SK-N-SH treated with all-trans-retinoic acid at 6 μM for 48 hours (cell line): ENCODE data around the gene CCR3.

Experiments used
- ATAC-seq: fragments of 200-7000 bp; cut with Tn5 transposase; 3 replicates; pipeline ENCODE4 v1.9.1; 2020; ENCODE audit warnings: mild to moderate bottlenecking, moderate library complexity
- BACH2 ChIP-seq: fragments of 250-450 bp; sonication (Bioruptor Pico); IDR thresholded peaks from 2 replicates; pipeline ENCODE4 v1.9.0; 2021; ENCODE audit warnings: mild to moderate bottlenecking, borderline replicate concordance
- CSDC2 ChIP-seq: fragments of 250-450 bp; sonication (Bioruptor Pico); IDR thresholded peaks from 2 replicates; pipeline ENCODE4 v1.5.0; 2020; ENCODE audit warnings: mild to moderate bottlenecking, moderate library complexity
- GLIS3 ChIP-seq: fragments of 250-450 bp; sonication (Bioruptor Pico); IDR thresholded peaks from 2 replicates; pipeline ENCODE4 v1.5.0; 2020; ENCODE audit warnings: mild to moderate bottlenecking, moderate library complexity
- ISL1 ChIP-seq: fragments of 250-450 bp; sonication (Bioruptor Pico); IDR thresholded peaks from 2 replicates; pipeline ENCODE4 v2.1.2; 2022; ENCODE audit warnings: mild to moderate bottlenecking, moderate library complexity
- OSR1 ChIP-seq: fragments of 250-450 bp; sonication (Bioruptor Pico); IDR thresholded peaks from 2 replicates; pipeline ENCODE4 v1.8.0; 2022; ENCODE audit warnings: moderate library complexity, mild to moderate bottlenecking, inconsistent platforms
- PPARA ChIP-seq: fragments of 250-450 bp; sonication (Bioruptor Pico); IDR thresholded peaks from 2 replicates; pipeline ENCODE4 v1.5.0; 2020; ENCODE audit warnings: mild to moderate bottlenecking, borderline replicate concordance
- RARB ChIP-seq: fragments of 250-450 bp; sonication (Bioruptor Pico); IDR thresholded peaks from 2 replicates; pipeline ENCODE4 v1.8.0; 2021; ENCODE audit warnings: mild to moderate bottlenecking, moderate library complexity
- SNAI2 ChIP-seq: fragments of 250-450 bp; sonication (Bioruptor Pico); IDR thresholded peaks from 2 replicates; pipeline ENCODE4 v1.5.0; 2020; ENCODE audit warnings: mild to moderate bottlenecking, moderate library complexity
- TCF4 ChIP-seq: fragments of 250-450 bp; sonication (Bioruptor Pico); IDR thresholded peaks from 2 replicates; pipeline ENCODE4 v1.8.0; 2021; ENCODE audit warnings: mild to moderate bottlenecking, moderate library complexity, borderline replicate concordance
- TOX ChIP-seq: fragments of 250-450 bp; sonication (Bioruptor Pico); IDR thresholded peaks from 2 replicates; pipeline ENCODE4 v1.8.0; 2021; ENCODE audit warnings: mild to moderate bottlenecking, moderate library complexity, borderline replicate concordance
- ZC3H10 ChIP-seq: fragments of 250-450 bp; sonication (Bioruptor Pico); IDR thresholded peaks from 2 replicates; pipeline ENCODE4 v1.5.1; 2021; ENCODE audit warnings: mild to moderate bottlenecking, moderate library complexity
- ZFP3 ChIP-seq: fragments of 250-450 bp; sonication (Bioruptor Pico); IDR thresholded peaks from 2 replicates; pipeline ENCODE4 v1.5.0; 2020; ENCODE audit warnings: mild to moderate bottlenecking, moderate library complexity
- ZFP30 ChIP-seq: fragments of 450-650 bp; formaldehyde crosslinking; IDR thresholded peaks from 2 replicates; pipeline ENCODE4 v1.5.0; 2022; ENCODE audit warnings: mild to moderate bottlenecking, moderate library complexity
- ZNF70 ChIP-seq: fragments of 450-650 bp; formaldehyde crosslinking; IDR thresholded peaks from 2 replicates; pipeline ENCODE4 v1.5.0; 2020; ENCODE audit warnings: mild to moderate bottlenecking, moderate library complexity
- ZNF8 ChIP-seq: fragments of 450-650 bp; formaldehyde crosslinking; IDR thresholded peaks from 2 replicates; pipeline ENCODE4 v1.5.0; 2020; ENCODE audit warnings: mild to moderate bottlenecking, moderate library complexity
- TF ChIP-seq, protein P1 (sequence below): fragments of 250-450 bp; sonication (Bioruptor Pico); IDR thresholded peaks from 2 replicates; pipeline ENCODE4 v1.5.1; 2021; ENCODE audit warnings: mild to moderate bottlenecking, moderate library complexity
- TF ChIP-seq, protein P2 (sequence below): fragments of 250-450 bp; sonication (Bioruptor Pico); IDR thresholded peaks from 2 replicates; pipeline ENCODE4 v1.8.0; 2020; ENCODE audit warnings: mild to moderate bottlenecking, moderate library complexity, borderline replicate concordance
- TF ChIP-seq, protein P3 (sequence below): fragments of 250-450 bp; sonication (Bioruptor Pico); IDR thresholded peaks from 2 replicates; pipeline ENCODE4 v1.8.0; 2021; ENCODE audit warnings: low read depth, mild to moderate bottlenecking, moderate library complexity, borderline replicate concordance
- TF ChIP-seq, protein P4 (sequence below): fragments of 250-450 bp; sonication (Bioruptor Pico); IDR thresholded peaks from 2 replicates; pipeline ENCODE4 v1.5.0; 2020; ENCODE audit warnings: mild to moderate bottlenecking, moderate library complexity

Gene CCR3

DNA sequence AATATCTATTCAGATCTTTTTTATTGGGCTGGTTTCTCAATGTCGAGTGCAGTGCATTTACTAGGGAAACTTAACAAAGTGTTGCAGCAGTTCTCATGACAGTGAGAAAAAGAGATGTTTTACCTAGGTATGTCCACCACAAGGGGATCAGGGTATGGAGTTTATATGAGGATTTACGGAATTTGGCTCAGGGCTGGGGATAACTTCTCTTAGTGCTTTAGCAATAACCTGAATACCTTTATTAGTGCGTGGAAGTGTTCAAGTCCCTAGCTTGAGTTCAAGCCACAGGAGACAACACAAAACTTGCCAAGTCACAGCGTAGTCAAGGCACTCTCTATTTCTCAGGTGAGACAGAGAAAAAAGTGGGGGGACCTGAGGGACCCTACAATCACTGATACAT lies 3.9 kb upstream of the CCR3 start:
- ATAC-seq = no peak
- TF ChIP-seq GLIS3 (CRISPR knock-in tag) = no peak
- TF ChIP-seq TOX (CRISPR knock-in tag) = no peak

DNA sequence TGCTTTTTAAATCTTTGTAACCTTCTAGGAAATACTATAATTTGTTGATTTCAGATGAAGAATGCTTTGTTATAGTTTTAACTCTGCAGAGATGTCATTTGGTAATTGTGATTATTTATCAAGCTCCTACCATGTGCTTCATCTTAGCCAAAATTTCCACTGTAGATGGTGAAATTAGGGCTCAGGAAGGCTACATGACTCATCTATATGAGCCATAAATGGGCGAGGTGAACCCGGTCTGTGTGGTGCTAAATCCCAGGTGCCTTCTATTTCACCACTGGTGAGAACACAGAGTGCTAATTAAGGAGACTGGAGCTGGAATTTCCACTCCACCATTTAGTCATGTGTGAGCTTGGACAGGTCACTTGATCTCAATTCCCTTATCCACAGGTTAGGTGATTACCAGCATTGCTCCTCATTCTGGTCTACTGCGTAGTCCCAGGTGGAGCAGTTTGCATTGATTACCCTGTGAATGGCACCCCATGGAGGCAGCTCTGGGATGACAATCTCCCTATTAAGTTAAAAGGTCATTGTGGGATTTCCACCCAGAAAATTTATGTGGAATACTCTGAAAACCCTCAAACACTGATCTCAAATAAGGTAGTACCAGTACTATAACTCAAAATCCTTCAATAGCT lies 2.8 kb upstream of the CCR3 start:
- ATAC-seq = no peak
- TF ChIP-seq TCF4 (CRISPR knock-in tag) (no peak), CSDC2 (CRISPR knock-in tag) (no peak), RARB (CRISPR knock-in tag) (no peak), PPARA (CRISPR knock-in tag) (no peak), OSR1 (CRISPR knock-in tag) (no peak), BACH2 (no peak), ZFP3 (CRISPR knock-in tag) (no peak), GLIS3 (CRISPR knock-in tag) (no peak), ZC3H10 (CRISPR knock-in tag) (no peak), ZNF8 (CRISPR knock-in tag) (no peak), ZNF70 (CRISPR knock-in tag) (no peak), ISL1 (no peak), ZFP30 (CRISPR knock-in tag) (no peak), SNAI2 (CRISPR knock-in tag) (no peak)
- TF ChIP-seq, protein P1, sequence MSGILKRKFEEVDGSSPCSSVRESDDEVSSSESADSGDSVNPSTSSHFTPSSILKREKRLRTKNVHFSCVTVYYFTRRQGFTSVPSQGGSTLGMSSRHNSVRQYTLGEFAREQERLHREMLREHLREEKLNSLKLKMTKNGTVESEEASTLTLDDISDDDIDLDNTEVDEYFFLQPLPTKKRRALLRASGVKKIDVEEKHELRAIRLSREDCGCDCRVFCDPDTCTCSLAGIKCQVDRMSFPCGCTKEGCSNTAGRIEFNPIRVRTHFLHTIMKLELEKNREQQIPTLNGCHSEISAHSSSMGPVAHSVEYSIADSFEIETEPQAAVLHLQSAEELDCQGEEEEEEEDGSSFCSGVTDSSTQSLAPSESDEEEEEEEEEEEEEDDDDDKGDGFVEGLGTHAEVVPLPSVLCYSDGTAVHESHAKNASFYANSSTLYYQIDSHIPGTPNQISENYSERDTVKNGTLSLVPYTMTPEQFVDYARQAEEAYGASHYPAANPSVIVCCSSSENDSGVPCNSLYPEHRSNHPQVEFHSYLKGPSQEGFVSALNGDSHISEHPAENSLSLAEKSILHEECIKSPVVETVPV (CRISPR knock-in tag) = no peak
- TF ChIP-seq, protein P2, sequence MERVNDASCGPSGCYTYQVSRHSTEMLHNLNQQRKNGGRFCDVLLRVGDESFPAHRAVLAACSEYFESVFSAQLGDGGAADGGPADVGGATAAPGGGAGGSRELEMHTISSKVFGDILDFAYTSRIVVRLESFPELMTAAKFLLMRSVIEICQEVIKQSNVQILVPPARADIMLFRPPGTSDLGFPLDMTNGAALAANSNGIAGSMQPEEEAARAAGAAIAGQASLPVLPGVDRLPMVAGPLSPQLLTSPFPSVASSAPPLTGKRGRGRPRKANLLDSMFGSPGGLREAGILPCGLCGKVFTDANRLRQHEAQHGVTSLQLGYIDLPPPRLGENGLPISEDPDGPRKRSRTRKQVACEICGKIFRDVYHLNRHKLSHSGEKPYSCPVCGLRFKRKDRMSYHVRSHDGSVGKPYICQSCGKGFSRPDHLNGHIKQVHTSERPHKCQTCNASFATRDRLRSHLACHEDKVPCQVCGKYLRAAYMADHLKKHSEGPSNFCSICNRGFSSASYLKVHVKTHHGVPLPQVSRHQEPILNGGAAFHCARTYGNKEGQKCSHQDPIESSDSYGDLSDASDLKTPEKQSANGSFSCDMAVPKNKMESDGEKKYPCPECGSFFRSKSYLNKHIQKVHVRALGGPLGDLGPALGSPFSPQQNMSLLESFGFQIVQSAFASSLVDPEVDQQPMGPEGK (CRISPR knock-in tag) = no peak
- TF ChIP-seq, protein P3, sequence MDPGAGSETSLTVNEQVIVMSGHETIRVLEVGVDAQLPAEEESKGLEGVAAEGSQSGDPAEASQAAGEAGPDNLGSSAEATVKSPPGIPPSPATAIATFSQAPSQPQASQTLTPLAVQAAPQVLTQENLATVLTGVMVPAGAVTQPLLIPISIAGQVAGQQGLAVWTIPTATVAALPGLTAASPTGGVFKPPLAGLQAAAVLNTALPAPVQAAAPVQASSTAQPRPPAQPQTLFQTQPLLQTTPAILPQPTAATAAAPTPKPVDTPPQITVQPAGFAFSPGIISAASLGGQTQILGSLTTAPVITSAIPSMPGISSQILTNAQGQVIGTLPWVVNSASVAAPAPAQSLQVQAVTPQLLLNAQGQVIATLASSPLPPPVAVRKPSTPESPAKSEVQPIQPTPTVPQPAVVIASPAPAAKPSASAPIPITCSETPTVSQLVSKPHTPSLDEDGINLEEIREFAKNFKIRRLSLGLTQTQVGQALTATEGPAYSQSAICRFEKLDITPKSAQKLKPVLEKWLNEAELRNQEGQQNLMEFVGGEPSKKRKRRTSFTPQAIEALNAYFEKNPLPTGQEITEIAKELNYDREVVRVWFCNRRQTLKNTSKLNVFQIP = no peak

DNA sequence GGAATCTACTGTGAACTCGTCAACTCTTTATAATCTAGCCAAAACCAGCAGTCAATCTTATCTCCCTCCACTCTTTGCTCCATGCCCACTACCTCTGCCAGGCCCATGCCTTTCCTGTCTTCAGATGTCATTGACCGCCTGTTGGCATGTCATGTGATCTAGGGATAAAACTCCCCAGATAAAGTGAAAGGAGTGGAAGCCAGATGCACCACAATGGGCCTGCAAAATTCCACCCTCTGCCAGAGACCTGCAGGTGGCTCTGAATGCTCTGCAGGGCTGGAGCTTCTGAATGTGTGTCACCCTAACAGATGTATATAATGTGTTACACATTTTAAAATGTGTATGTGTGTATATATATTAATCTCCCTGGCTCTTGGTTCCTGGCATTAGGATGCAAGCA lies 2.3 kb upstream of the CCR3 start:
- ATAC-seq = no peak
- TF ChIP-seq ZFP30 (CRISPR knock-in tag) (no peak), BACH2 (no peak), RARB (CRISPR knock-in tag) (no peak)

DNA sequence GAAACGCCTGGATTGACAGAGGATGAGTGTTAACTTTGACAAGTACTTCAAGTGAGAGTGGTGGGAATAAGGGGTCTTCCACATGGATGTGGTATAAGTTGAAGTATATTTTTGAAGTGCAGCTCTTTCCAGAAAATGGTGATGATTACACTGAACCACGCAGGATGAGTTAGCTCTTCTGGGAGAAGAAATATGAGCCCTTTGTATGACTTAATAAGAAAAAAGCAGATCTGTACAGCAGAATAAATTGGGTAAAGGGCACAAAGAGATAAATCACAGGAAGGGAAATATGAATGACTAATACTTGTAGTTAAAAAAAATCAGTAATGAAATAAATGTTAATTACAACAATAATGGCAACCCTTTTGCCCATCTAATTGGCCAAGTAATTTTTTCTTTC lies 1.3 kb downstream of the CCR3 start:
- TF ChIP-seq CSDC2 (CRISPR knock-in tag) (no peak), SNAI2 (CRISPR knock-in tag) (no peak), PPARA (CRISPR knock-in tag) (no peak), OSR1 (CRISPR knock-in tag) (no peak), GLIS3 (CRISPR knock-in tag) (no peak)
- TF ChIP-seq, protein P4, sequence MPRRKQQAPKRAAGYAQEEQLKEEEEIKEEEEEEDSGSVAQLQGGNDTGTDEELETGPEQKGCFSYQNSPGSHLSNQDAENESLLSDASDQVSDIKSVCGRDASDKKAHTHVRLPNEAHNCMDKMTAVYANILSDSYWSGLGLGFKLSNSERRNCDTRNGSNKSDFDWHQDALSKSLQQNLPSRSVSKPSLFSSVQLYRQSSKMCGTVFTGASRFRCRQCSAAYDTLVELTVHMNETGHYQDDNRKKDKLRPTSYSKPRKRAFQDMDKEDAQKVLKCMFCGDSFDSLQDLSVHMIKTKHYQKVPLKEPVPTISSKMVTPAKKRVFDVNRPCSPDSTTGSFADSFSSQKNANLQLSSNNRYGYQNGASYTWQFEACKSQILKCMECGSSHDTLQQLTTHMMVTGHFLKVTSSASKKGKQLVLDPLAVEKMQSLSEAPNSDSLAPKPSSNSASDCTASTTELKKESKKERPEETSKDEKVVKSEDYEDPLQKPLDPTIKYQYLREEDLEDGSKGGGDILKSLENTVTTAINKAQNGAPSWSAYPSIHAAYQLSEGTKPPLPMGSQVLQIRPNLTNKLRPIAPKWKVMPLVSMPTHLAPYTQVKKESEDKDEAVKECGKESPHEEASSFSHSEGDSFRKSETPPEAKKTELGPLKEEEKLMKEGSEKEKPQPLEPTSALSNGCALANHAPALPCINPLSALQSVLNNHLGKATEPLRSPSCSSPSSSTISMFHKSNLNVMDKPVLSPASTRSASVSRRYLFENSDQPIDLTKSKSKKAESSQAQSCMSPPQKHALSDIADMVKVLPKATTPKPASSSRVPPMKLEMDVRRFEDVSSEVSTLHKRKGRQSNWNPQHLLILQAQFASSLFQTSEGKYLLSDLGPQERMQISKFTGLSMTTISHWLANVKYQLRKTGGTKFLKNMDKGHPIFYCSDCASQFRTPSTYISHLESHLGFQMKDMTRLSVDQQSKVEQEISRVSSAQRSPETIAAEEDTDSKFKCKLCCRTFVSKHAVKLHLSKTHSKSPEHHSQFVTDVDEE (CRISPR knock-in tag) = no peak
- no peak for ATAC-seq

DNA sequence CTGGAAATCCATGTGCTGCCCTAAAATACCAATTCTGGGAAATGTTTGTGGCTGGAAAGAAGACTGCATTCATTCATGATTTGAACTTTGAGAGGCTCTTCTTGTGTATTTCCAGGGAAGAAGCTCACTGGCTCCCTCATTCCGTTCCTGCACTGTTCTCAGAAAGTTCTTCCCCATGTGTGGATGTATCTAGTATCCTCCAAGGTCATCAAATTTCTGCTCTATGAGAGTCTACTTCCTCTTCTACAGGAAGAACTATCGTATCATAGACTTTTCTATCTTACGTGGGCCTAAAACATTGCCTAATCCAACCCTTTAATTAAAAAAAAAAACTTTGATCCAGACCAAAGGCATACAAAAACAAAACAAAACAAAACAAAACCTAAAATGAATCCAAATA lies 2.9 kb downstream of the CCR3 start:
- no peak for ATAC-seq
- TF ChIP-seq RARB (CRISPR knock-in tag) = no peak
